MM.1S (cell line): ENCODE results near the gene NRG3.

Experiments used
- DNase-seq: peaks from one replicate; pipeline ENCODE4 v3.0.0-alpha.2; 2015
- H2AFZ ChIP-seq: fragments of 300-600 bp; sonication (generic); 2 replicates; pipeline ENCODE4 v1.6.0; 2016; ENCODE audit warnings: antibody characterized with exemption, low read length
- H3F3A ChIP-seq: fragments of 300-600 bp; sonication (generic); 2 replicates; pipeline ENCODE4 v1.6.1; 2016; ENCODE audit warnings: mild to moderate bottlenecking, antibody characterized with exemption, low read length, moderate library complexity, mixed read lengths; ENCODE audit not compliant: insufficient read depth
- H3K27ac ChIP-seq: fragments of 300-600 bp; sonication (generic); 2 replicates; pipeline ENCODE4 v1.5.1; 2016; ENCODE audit warnings: mild to moderate bottlenecking, low read length
- H3K27me3 ChIP-seq: fragments of 300-600 bp; sonication (generic); replicated peaks from 2 replicates; pipeline ENCODE4 v1.6.0; 2016; ENCODE audit warnings: low read length; ENCODE audit not compliant: insufficient read depth
- H3K36me3 ChIP-seq: fragments of 300-600 bp; sonication (generic); replicated peaks from 2 replicates; pipeline ENCODE4 v1.6.1; 2016; ENCODE audit warnings: mild to moderate bottlenecking, low read length, mixed read lengths; ENCODE audit not compliant: insufficient read depth
- H3K4me1 ChIP-seq: fragments of 300-600 bp; sonication (generic); 2 replicates; pipeline ENCODE4 v1.6.1; 2016; ENCODE audit warnings: low read length, mixed read lengths
- H3K4me2 ChIP-seq: fragments of 300-600 bp; sonication (generic); 2 replicates; pipeline ENCODE4 v1.6.0; 2016; ENCODE audit warnings: low read depth, low read length
- H3K4me3 ChIP-seq: fragments of 300-600 bp; sonication (generic); 2 replicates; pipeline ENCODE4 v1.5.1; 2016; ENCODE audit warnings: low read length, mixed read lengths
- H3K79me2 ChIP-seq: fragments of 300-600 bp; sonication (generic); 2 replicates; pipeline ENCODE4 v1.6.1; 2016; ENCODE audit warnings: mixed run types, low read length, mixed read lengths
- H3K9ac ChIP-seq: fragments of 300-600 bp; sonication (generic); 2 replicates; pipeline ENCODE4 v1.6.1; 2016; ENCODE audit warnings: low read length, mixed read lengths
- H3K9me2 ChIP-seq: fragments of 300-600 bp; sonication (generic); replicated peaks from 2 replicates; pipeline ENCODE4 v1.6.1; 2016; ENCODE audit warnings: mild to moderate bottlenecking, low read length, mixed read lengths; ENCODE audit not compliant: insufficient read depth
- H3K9me3 ChIP-seq: fragments of 300-600 bp; sonication (generic); replicated peaks from 2 replicates; pipeline ENCODE4 v1.6.1; 2016; ENCODE audit warnings: mild to moderate bottlenecking, low read length, mixed read lengths; ENCODE audit not compliant: insufficient read depth
- H4K20me1 ChIP-seq: fragments of 300-600 bp; sonication (generic); 2 replicates; pipeline ENCODE4 v1.6.1; 2016; ENCODE audit warnings: mild to moderate bottlenecking, low read length, moderate library complexity, mixed read lengths; ENCODE audit not compliant: insufficient read depth
- CTCF ChIP-seq: fragments of 300-600 bp; sonication (generic); IDR thresholded peaks from 2 replicates; pipeline ENCODE4 v1.5.1; 2016; ENCODE audit warnings: antibody characterized with exemption, low read length, mixed read lengths
- EZH2 ChIP-seq: fragments of 300-600 bp; sonication (generic); optimal IDR thresholded peaks from 2 replicates; pipeline ENCODE3; 2017; ENCODE audit warnings: low read depth, mild to moderate bottlenecking, antibody characterized with exemption, low read length, mixed read lengths
- EZH2phosphoT487 ChIP-seq: fragments of 300-600 bp; sonication (generic); IDR thresholded peaks from 2 replicates; pipeline ENCODE4 v1.6.1; 2018; ENCODE audit warnings: antibody characterized with exemption, low read length

NRG3 gene

GRCh38 chr10:82440775-82441174 is 565.8 kb downstream of the NRG3 start:
- H3K4me3 ChIP-seq: no peak overlapping the region
- no peaks in the 10 kb centered on the region for H3K9me2 ChIP-seq
- H3K27ac ChIP-seq: no peak overlapping the region
- H4K20me1 ChIP-seq: no peaks in the 10 kb centered on the region
- H3K36me3 ChIP-seq: no peaks in the 10 kb centered on the region
- TF ChIP-seq EZH2phosphoT487 (no peak), CTCF (no peak), EZH2 (no peak)
- no peak overlapping the region for H2AFZ ChIP-seq
- DNase-seq: no peak
- no peaks in the 10 kb centered on the region for H3K4me1 ChIP-seq
- H3K9ac ChIP-seq: no peak overlapping the region
- H3K79me2 ChIP-seq: no peaks in the 10 kb centered on the region
- H3K9me3 ChIP-seq: no peaks in the 10 kb centered on the region
- no peaks in the 10 kb centered on the region for H3F3A ChIP-seq
- no peaks in the 10 kb centered on the region for H3K27me3 ChIP-seq
- H3K4me2 ChIP-seq: no peak overlapping the region

GRCh38 chr10:82452046-82452445 is 577.1 kb downstream of the NRG3 start:
- Histone ChIP-seq H2AFZ (no peak overlapping the region), H3K79me2 (no peaks in the 10 kb centered on the region), H3K27me3 (no peaks in the 10 kb centered on the region), H3K4me3 (no peak overlapping the region), H3K36me3 (no peaks in the 10 kb centered on the region), H3K9ac (no peak overlapping the region), H3K9me2 (no peaks in the 10 kb centered on the region), H3K4me1 (no peaks in the 10 kb centered on the region), H3F3A (no peaks in the 10 kb centered on the region), H3K4me2 (no peak overlapping the region), H3K9me3 (no peaks in the 10 kb centered on the region), H3K27ac (no peak overlapping the region), H4K20me1 (no peaks in the 10 kb centered on the region)
- TF ChIP-seq EZH2phosphoT487 (no peak), EZH2 (no peak), CTCF (no peak)
- DNase-seq: no peak

GRCh38 chr10:82452676-82453075 is 577.7 kb downstream of the NRG3 start:
- TF ChIP-seq CTCF (no peak), EZH2phosphoT487 (no peak), EZH2 (no peak)
- no peaks in the 10 kb centered on the region for H4K20me1 ChIP-seq
- H3K4me2 ChIP-seq: no peak overlapping the region
- H3F3A ChIP-seq: no peaks in the 10 kb centered on the region
- no peaks in the 10 kb centered on the region for H3K27me3 ChIP-seq
- no peak overlapping the region for H3K9ac ChIP-seq
- no peak overlapping the region for H2AFZ ChIP-seq
- no peaks in the 10 kb centered on the region for H3K9me3 ChIP-seq
- H3K36me3 ChIP-seq: no peaks in the 10 kb centered on the region
- no peak for DNase-seq
- H3K79me2 ChIP-seq: no peaks in the 10 kb centered on the region
- H3K4me1 ChIP-seq: no peaks in the 10 kb centered on the region
- no peak overlapping the region for H3K4me3 ChIP-seq
- no peaks in the 10 kb centered on the region for H3K9me2 ChIP-seq
- no peak overlapping the region for H3K27ac ChIP-seq
